PC-9 (cell line): ENCODE data around the gene KCNQ5.

Experiments used
- EZH2 ChIP-seq: fragments of 200-600 bp; sonication (generic); IDR thresholded peaks from 2 replicates; pipeline ENCODE4 v1.8.0; 2017; ENCODE audit warnings: antibody characterized with exemption, low read depth
- TF ChIP-seq, protein P1 (sequence below): fragments of 200-600 bp; sonication (generic); conservative IDR thresholded peaks from 2 replicates; pipeline ENCODE4 v1.6.1; 2017; ENCODE audit warnings: mixed run types, antibody characterized with exemption, mild to moderate bottlenecking, moderate library complexity

DNA sequence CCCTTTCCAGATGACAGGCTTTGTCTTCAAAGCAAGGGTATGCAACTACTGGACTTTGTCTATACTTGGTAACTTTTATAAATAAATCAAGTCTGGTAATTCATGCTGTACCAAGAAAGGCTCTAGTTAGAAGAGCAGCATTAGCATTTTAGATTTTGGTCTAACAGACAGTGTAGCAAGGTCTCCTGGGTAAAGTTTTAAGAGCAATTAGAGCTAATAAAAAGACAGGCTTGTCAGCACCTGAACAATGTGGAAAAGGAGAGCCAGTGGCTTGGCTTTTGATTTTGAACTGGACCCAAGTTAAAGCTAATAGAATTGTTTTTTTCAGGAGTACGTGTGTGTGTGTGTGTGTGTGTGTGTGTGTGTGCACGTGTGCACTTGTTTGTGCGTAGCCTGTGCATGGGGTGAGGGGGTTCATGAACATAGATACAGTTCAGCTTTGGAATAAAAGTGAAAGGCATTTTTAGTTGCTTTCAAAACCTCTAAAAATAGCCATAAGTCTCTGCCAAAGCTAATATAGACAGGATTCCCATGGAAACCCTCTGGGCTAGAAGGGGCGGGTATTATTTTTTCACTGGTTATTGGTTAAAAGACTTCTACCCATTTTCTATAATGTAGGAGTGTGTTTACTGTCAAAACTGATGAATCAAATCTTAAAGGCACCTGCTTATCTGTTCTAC is 138.4 kb downstream of the KCNQ5 start:
- TF ChIP-seq, protein P1, sequence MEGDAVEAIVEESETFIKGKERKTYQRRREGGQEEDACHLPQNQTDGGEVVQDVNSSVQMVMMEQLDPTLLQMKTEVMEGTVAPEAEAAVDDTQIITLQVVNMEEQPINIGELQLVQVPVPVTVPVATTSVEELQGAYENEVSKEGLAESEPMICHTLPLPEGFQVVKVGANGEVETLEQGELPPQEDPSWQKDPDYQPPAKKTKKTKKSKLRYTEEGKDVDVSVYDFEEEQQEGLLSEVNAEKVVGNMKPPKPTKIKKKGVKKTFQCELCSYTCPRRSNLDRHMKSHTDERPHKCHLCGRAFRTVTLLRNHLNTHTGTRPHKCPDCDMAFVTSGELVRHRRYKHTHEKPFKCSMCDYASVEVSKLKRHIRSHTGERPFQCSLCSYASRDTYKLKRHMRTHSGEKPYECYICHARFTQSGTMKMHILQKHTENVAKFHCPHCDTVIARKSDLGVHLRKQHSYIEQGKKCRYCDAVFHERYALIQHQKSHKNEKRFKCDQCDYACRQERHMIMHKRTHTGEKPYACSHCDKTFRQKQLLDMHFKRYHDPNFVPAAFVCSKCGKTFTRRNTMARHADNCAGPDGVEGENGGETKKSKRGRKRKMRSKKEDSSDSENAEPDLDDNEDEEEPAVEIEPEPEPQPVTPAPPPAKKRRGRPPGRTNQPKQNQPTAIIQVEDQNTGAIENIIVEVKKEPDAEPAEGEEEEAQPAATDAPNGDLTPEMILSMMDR = no peak
- TF ChIP-seq EZH2 = no peak
